Ramos (cell line): Measurements from ENCODE around the gene GSE1.

Experiments used
- in situ Hi-C: fragments of 300-500 bp; cut with MboI; formaldehyde crosslinking; loops from one replicate; pipeline ENCODE4 v1.14.3; 2022; ENCODE audit warnings: low sequenced_read_pairs; ENCODE audit not compliant: unreplicated experiment

Gene GSE1

GRCh38 chr16:85628265-85628556, 15.1 kb downstream of the GSE1 start:
- in situ Hi-C loops: no loop called here

- in situ Hi-C loops: no loop called here
These were observed 15.5 kb downstream of the GSE1 start for GRCh38 chr16:85628645-85629044.

- in situ Hi-C loops: no loop called here
These were observed 16.2 kb downstream of the GSE1 start for GRCh38 chr16:85629326-85629725.

GRCh38 chr16:85629853-85630252, 16.7 kb downstream of the GSE1 start:
- in situ Hi-C loops: no loop called here

GRCh38 chr16:85631230-85631629, 18.1 kb downstream of the GSE1 start:
- in situ Hi-C loops: no loop called here

- in situ Hi-C loops: no loop called here
These were observed 18.8 kb downstream of the GSE1 start for GRCh38 chr16:85631802-85632393.

- in situ Hi-C loops: no loop called here
These were observed 19.8 kb downstream of the GSE1 start for GRCh38 chr16:85632709-85633437.

- in situ Hi-C loops: no loop called here
These were observed 20.3 kb downstream of the GSE1 start for GRCh38 chr16:85633438-85633743.

- in situ Hi-C loops: no loop called here
These were observed 20.8 kb downstream of the GSE1 start for GRCh38 chr16:85633888-85634287.

GRCh38 chr16:85634747-85635544, 21.8 kb downstream of the GSE1 start:
- in situ Hi-C loops: no loop called here

GRCh38 chr16:85635545-85636140, 22.5 kb downstream of the GSE1 start:
- in situ Hi-C loops: no loop called here

GRCh38 chr16:85636234-85636812, 23.2 kb downstream of the GSE1 start:
- in situ Hi-C loops: no loop called here

- in situ Hi-C loops: no loop called here
These were observed 24.1 kb downstream of the GSE1 start for GRCh38 chr16:85637061-85637807.

GRCh38 chr16:85637808-85638647, 24.9 kb downstream of the GSE1 start:
- in situ Hi-C loops: no loop called here

- in situ Hi-C loops: no loop called here
These were observed 25.7 kb downstream of the GSE1 start for GRCh38 chr16:85638695-85639409.

- in situ Hi-C loops: no loop called here
These were observed 26.6 kb downstream of the GSE1 start for GRCh38 chr16:85639529-85640253.

GRCh38 chr16:85640254-85640558, 27.1 kb downstream of the GSE1 start:
- in situ Hi-C loops: no loop called here

- in situ Hi-C loops: no loop called here
These were observed 27.5 kb downstream of the GSE1 start for GRCh38 chr16:85640585-85640984.
